Endometrial microvascular endothelial cells (primary cell): Measurements from ENCODE around the gene PRB3. TPM values are rescaled to one million over a fixed set of nuclear protein-coding genes. Genes with fewer than 3 reads are reported as not detected.

ENCODE experiments used
- in situ Hi-C: cut with HindIII; loops from 2 replicates; pipeline ENCODE4 v1.10.0; 2017; ENCODE audit warnings: low sequenced_read_pairs, low pct_unique_long_range_greater_than_20kb; ENCODE audit errors: inconsistent ontology term
- total RNA-seq: library from RNA; depleted of rRNA; stranded (reverse); fragments of >200 nt; gene quantifications from one replicate; pipeline ENCODE4 v1.2.3, GENCODE V29; 2015; ENCODE audit errors: inconsistent ontology term

PRB3 gene
- not detected for total RNA-seq

DNA sequence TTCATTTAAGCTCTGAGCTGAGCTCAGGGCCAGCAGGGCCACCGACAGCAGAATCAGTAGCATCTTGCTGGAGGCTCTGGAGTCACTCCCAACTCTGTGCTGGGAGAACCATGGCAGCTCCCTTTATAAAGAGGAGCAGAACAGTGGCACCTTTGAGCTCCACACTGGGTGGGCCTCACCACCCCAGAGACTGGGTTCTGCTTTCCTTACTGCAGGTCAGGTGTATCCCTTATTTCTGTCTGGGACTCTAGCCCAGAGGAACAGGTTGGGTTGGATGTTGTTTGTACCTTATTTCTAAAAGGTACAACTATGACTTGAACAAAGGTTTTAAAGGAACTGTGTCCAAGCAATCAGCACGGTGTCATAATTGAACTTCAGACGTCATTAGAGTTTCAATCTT, at the start of gene PRB3:
PRB3 (minus strand) TSS at position 101 of the 400 bp plus-strand sequence; CDS start at position 63, 38 bp downstream.
- in situ Hi-C loops: no loop called here

DNA sequence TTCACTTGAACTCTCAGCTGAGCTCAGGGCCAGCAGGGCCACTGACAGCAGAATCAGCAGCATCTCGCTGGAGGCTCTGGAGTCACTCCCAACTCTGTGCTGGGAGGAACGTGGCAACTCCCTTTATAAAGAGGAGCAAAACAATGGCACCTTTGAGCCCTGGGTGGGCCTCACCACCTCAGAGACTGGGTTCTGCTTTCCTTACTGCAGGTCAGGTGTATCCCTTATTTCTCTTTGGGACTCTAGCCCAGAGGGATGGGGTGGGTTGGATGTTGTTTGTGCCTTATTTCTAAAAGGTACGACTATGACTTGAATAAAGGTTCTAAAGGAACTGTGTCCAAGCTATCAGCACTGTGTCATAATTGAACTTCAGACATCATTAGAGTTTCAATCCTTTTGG, 40.8 kb upstream of the PRB3 start, which contains the start of gene PRB4:
PRB4 (minus strand) TSS at position 101 of the 400 bp plus-strand sequence; CDS start at position 63, 38 bp downstream.
- in situ Hi-C loops: no loop called here

DNA sequence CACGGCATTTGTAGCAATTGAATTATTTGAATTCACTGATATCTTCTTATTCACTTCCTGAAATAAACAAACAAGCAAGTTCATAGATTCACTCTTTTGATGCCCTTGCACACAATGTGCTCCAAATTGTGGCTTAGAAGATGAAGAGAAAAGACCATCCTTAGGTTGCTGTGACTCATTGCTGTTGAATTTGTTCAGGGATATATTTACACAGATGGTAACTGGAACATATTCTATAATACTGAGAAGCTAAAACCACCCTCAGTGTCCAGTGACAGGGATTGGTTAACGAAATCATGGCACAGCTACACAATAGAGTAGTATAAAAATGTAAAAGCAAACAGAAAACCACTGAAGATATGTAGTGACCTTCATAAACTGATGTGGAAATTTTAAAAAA, 37.6 kb upstream of the PRB3 start:
- in situ Hi-C loops: no loop called here

DNA sequence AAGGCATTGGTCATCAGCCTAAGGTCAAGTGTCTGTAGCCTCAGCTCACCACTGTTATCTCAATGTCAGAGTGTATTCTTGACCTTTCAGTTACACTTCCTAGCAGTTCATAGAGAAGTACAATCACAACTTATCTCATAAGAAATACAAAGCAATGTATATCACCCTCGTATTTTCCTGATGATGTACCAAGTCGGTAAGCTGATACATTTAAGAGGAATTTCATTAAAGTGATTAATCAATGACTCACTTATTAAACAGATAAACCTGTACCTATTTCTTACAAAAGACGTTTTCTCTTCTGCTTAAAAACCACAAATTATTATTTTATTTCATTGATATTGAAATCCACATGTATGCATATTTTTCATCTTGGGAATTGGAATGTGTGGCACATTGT, 3.9 kb upstream of the PRB3 start:
- in situ Hi-C loops: no loop called here

DNA sequence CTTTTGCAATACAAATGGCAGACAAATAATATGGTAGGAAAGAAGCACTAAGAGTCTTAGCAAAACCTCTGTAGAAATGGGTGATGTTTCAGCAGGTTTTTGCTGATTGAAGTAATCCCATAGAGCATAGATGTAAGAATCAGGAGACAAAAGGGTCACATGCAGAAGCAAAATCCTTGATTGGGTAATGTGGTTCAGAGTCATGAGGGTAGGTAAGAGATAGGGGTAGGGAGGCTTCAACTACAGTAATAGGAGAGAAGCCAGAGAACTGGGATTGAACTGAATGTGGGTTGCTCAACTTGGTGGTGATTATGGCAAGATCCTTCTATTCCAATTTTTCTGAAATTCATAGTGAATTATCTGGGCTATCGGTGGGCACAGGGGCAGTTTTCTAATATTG, 5.0 kb downstream of the PRB3 start:
- in situ Hi-C loops: no loop called here

DNA sequence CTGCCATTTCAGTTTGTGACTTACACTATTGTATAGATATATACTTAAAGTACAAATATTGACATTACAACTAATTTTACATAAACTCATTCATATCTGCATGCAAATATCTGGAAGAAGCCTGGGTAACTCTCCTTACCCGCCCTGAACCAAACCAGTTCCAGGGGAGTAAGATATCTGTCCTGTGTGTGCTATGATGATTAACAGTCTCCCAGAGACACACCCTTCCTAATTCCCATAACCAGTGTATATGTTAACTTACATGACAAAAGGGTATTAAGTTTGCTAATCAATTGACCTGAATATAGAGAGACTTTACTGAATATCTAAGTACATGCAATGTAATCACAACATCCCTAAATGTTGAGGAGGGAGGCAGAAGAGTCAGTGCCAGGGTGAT, 23.0 kb downstream of the PRB3 start:
- in situ Hi-C loops: no loop called here

DNA sequence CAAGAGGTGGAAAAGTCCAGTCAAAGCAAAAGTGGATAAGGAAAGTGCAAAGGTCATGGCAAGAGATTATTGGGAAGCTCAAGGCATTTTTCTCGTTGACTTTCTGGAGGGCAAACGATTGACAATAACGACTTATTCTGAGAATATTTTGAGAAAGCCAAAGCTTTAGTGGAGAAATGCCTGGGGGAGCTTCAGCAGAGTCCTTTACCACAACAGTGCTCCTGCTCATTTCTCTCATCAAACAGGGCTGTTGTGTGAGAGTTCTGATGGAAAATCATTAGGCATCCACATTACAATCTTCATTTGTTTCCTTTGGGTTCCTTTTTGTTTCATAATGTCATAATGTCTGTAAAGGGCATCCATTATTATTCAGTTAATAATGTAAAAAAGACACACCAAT, 26.9 kb downstream of the PRB3 start:
- in situ Hi-C loops: no loop called here

DNA sequence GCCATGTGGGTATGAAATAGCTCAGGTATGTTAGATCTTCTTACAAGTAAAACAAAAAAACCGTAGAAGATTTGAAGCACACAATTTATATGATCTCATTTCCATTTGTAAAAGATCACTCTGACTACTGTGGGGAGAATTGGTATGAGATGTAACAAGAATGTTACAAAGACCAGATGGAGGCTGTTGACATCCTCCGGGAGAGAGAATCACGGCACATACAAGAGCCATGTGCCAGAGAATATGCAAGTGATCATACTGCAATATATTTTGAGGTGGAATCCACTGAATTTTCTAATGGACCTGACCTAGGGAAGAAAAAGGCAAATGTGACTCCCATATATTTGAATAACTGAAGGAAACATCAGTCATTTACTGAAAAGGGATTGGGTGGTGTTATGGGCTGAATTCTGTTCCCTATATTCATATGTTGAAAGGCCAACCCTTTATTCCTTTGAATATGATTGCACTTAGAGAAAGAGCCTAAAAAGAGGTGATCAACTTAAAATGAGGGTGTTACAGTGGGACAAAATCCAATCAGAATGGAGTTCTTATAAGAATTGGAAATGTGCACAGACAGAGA, 29.1 kb downstream of the PRB3 start:
- in situ Hi-C loops: no loop called here

DNA sequence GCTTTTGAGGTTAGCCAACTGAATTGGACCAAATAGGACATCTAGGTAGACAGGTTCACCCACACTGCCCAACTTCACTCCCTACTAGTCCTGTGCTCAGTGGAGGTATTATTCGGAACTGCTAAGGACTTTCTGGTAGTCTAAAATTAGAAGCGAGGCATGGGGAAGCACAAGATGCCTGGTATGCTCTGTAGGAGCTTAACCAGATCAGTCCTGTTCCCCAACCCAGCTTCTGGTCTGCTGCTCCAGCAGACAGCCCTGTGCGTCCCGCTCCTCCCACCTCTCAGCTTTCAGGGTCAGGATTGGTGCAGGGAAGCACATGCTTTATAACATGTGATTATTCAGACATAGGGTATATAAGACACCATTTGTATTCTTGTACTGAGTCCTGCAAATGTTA, 31.2 kb downstream of the PRB3 start:
- in situ Hi-C loops: no loop called here

DNA sequence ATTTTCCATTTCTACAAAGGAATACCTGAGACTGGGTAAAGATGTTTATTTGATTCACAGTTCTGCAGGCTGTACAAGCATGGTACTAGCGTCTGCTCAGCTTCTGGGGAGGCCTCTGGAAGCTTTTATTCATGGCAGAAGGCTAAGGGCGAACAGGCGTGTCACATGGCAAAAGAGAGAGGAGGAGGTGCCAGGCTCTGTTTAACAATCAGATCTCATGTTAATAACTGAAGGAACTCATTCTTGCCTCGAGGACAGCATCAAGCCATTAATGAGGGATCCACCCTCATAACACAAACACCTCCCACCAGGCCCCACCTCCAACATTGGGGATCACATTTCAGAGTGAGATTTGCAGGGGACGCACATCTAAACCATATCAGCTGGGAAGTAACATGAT, 36.0 kb downstream of the PRB3 start:
- in situ Hi-C loops: no loop called here

DNA sequence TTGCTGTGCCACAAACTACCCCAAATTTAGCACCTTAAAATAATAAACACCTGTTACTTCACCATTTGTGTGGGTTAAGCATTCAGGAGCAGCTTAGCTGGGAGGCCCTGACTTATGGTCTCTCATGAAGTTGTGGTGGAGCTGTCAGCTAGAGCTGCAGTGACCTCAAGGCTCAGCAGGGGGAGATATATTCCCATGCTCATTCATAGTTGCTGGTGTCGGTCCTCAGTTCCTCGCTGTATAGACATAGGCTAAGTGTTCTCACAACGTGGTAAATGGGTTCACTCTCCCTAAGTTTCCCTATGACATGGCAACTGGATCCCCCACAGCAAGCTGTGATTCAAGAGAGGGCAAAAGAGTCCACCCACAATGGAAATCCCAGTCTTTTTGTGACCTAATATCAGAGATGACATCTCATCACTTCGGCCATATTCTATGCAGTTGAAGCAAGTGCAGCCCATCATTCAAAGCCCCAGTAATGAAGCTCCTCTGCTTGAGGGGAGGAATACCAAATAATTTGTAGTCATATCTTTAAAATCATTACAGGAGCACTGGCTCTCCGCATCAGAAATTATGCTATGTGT, 41.1 kb downstream of the PRB3 start:
- in situ Hi-C loops: no loop called here

DNA sequence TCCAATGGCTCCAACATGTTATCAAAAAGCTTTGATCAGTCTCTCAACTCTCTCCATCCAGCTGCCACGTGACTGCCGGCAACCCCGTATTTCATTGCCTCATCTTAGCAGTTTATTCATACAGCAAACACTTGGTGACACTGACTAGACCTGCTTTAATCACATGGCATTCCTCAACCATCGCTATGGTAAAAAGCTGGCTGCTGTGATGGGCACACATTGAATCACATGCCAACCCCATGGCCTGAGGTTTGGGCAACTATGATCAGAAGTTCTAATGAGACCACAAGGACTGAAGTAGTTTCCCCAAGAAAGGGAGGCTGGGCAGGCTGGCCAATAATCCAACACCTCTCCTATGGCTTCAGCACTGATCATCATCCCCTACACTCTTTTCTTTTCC, 42.1 kb downstream of the PRB3 start:
- in situ Hi-C loops: no loop called here

Other genes starting within 250 kb of the PRB3 start
- gene TAS2R19, start 247.1 kb downstream of the PRB3 start, total RNA-seq: 0.19 TPM
- gene TAS2R31, start 238.3 kb downstream of the PRB3 start, total RNA-seq: not detected
- 0.46 TPM for gene TAS2R46, start 207.4 kb downstream of the PRB3 start, total RNA-seq
- not detected for gene TAS2R43, start 177.4 kb downstream of the PRB3 start, total RNA-seq
- gene TAS2R30, start 135.1 kb downstream of the PRB3 start, total RNA-seq: 0.56 TPM
- gene SMIM10L1, start 98.5 kb downstream of the PRB3 start, total RNA-seq: 6.3 TPM
- gene TAS2R42, start 82.8 kb downstream of the PRB3 start, total RNA-seq: not detected
- gene PRB4, start 40.7 kb upstream of the PRB3 start, total RNA-seq: not detected
- not detected for gene PRB2, start 125.9 kb upstream of the PRB3 start, total RNA-seq